SH-SY5Y (cell line): ENCODE measurements around the gene RHBDD1.

Experiments
- GATA2 ChIP-seq: IDR thresholded peaks from 2 replicates; pipeline ENCODE4 v1.6.1; 2011; ENCODE audit warnings: mild to moderate bottlenecking, low read depth, low read length
- GATA3 ChIP-seq: IDR thresholded peaks from 2 replicates; pipeline ENCODE4 v1.6.1; 2011; ENCODE audit warnings: low read depth, mild to moderate bottlenecking, low read length, moderate library complexity

RHBDD1 gene

GRCh38 chr2:227007940-227008339 is 172.1 kb downstream of the RHBDD1 start:
- TF ChIP-seq GATA3 (no peak), GATA2 (no peak)

- TF ChIP-seq GATA2 (no peak), GATA3 (no peak)
Measured at GRCh38 chr2:227010433-227010832, 174.6 kb downstream of the RHBDD1 start.

GRCh38 chr2:227013330-227013729 is 177.5 kb downstream of the RHBDD1 start:
- TF ChIP-seq GATA2 (no peak), GATA3 (no peak)

GRCh38 chr2:227013881-227014280 is 178.0 kb downstream of the RHBDD1 start:
- TF ChIP-seq GATA3 (no peak), GATA2 (no peak)

- TF ChIP-seq GATA3 (no peak), GATA2 (no peak)
Measured at GRCh38 chr2:227016894-227017293, 181.0 kb downstream of the RHBDD1 start.

- TF ChIP-seq GATA2 (no peak), GATA3 (no peak)
Measured at GRCh38 chr2:227020416-227020815, 184.6 kb downstream of the RHBDD1 start.

- TF ChIP-seq GATA3: no peak
- no peak for TF ChIP-seq GATA2
Measured at GRCh38 chr2:227022608-227023007, 186.8 kb downstream of the RHBDD1 start.

GRCh38 chr2:227025510-227025909 is 189.7 kb downstream of the RHBDD1 start:
- TF ChIP-seq GATA3: no peak
- no peak for TF ChIP-seq GATA2

- no peak for TF ChIP-seq GATA2
- TF ChIP-seq GATA3: no peak
Measured at GRCh38 chr2:227029426-227030105, 193.7 kb downstream of the RHBDD1 start.

GRCh38 chr2:227030789-227031188 is 194.9 kb downstream of the RHBDD1 start:
- TF ChIP-seq GATA3: no peak
- no peak for TF ChIP-seq GATA2

GRCh38 chr2:227031379-227031778 is 195.5 kb downstream of the RHBDD1 start:
- TF ChIP-seq GATA3 (no peak), GATA2 (no peak)

GRCh38 chr2:227033471-227034148 is 197.8 kb downstream of the RHBDD1 start:
- TF ChIP-seq GATA3 (no peak), GATA2 (no peak; the same call in 1 of the 2 replicates)

- TF ChIP-seq GATA2 (peak; percentile 86), GATA3 (peak; percentile 30; the same call in 1 of the 2 replicates)
Measured at GRCh38 chr2:227035711-227036367, 200.0 kb downstream of the RHBDD1 start.

- TF ChIP-seq GATA3 (no peak), GATA2 (no peak)
Measured at GRCh38 chr2:227036527-227036926, 200.7 kb downstream of the RHBDD1 start.
